ENCODE data around the gene TMEM91. TPM values are rescaled to one million over a fixed set of nuclear protein-coding genes. Genes with fewer than 3 reads are reported as not detected.

The TMEM91 gene
- total and polyA plus RNA-seq, 9 of the 15 experiments (the other 6 are each of a cell fraction or from before 2014, with no cell fraction given): 1.2 to 5.2 (median 2.7) TPM

GRCh38 chr19:41430922-41431321 is 54.6 kb downstream of the TMEM91 start (continued):
- TF ChIP-seq CUX1 (CRISPR knock-in tag; IDR thresholded peaks at IDR 0.05): no peak
- TF ChIP-seq ZBTB26 (CRISPR knock-in tag; IDR thresholded peaks at IDR 0.05): no peak
- TF ChIP-seq NFE2L1 (tag; IDR thresholded peaks at IDR 0.05; ENCODE audit: borderline replicate concordance, low read depth): no peak
- no peak for TF ChIP-seq ZNF165 (CRISPR knock-in tag; IDR thresholded peaks at IDR 0.05; ENCODE audit: borderline replicate concordance)
- TF ChIP-seq CHD1 (IDR thresholded peaks at IDR 0.05; ENCODE audit: low read length): no peak
- no peak for TF ChIP-seq ZMIZ1 (IDR thresholded peaks at IDR 0.05; ENCODE audit: low read depth in 2 of 2, low read length in 2 of 2)
- no peak for TF ChIP-seq ZNF75A (CRISPR knock-in tag; IDR thresholded peaks at IDR 0.05)

All from K562 (cell line).